ENCODE results near the gene GOLGA8A. TPM values are rescaled to one million over a fixed set of nuclear protein-coding genes. Genes with fewer than 3 reads are reported as not detected.
"Not testable (repeated sequence)": the region's sequence is repeated elsewhere in the genome, so short reads cannot be mapped to it uniquely, and the experiment has no call there.

Gene GOLGA8A
- total and polyA plus RNA-seq, 2 donors (not counting 3 experiments of a cell fraction or from before 2014, with no cell fraction given), result 17.8 to 61.1 TPM

GRCh38 chr15:34430642-34431041 lies 7.0 kb downstream of the GOLGA8A start:
- not testable (repeated sequence) for FAIRE-seq

DNA sequence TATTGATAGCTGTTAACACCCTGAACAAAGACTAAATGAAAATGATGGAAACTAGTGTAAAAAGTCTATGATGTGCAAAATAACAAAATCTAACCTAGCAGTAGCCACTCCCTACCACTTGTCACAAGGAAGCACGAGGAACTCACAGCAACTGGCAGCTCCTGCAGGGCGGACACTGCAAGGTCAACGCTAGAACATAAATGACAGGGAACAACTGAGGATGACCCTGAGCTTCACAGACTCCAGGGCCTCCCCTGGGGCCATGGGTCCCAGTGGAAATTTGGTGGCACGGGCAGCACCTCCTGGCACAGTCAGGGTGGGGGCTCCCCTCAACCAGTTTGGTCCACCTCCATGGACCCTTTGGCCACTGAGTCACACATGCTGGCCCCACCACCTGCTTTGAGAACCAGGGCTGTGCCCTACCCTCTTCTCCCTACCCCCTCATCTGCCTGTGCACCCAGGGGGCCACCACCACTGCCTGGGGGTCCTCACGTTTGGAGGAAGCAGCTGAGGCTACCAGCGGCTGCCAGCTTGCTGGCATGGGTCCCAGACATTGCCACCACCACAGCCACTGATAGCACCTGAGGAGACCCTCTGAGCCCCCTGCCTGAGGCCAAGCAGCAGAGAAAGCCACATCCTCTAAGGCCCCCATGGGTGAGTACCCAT lies 14.1 kb downstream of the GOLGA8A start:
- H3K36me3 ChIP-seq (ENCODE audit: control insufficient read depth in 2 of 2, extremely low read depth in 1 of 2, insufficient read depth in 2 of 2, low read length in 2 of 2); H2AFZ ChIP-seq (ENCODE audit: low read depth, low read length); dilution Hi-C loops (cut with MboI; ENCODE audit: extremely low pct_ligation_motif_present, low sequenced_read_pairs); H3K27me3 ChIP-seq (ENCODE audit: control insufficient read depth in 2 of 2, insufficient read depth in 2 of 2, low read length in 2 of 2); H3K4me1 ChIP-seq (ENCODE audit: control insufficient read depth, extremely low read depth, insufficient read depth, low read length); intact Hi-C loops (cut with micrococcal nuclease); H3K9me3 ChIP-seq (replicated peaks; ENCODE audit: control insufficient read depth, insufficient read depth, low read length); H3K4me2 ChIP-seq (ENCODE audit: insufficient read depth, low read length); H3K9me1 ChIP-seq (replicated peaks; ENCODE audit: control insufficient read depth, extremely low read depth, insufficient read depth, low read length); BruUV-seq (replicated peaks); H3K9ac ChIP-seq (replicated peaks; ENCODE audit: extremely low read depth, insufficient read depth, low read length); DNase-seq (ENCODE audit: low read depth, low spot score); FAIRE-seq; H3K79me2 ChIP-seq (ENCODE audit: control insufficient read depth, insufficient read depth, low read length); POLR2A ChIA-PET; H3K27ac ChIP-seq (ENCODE audit: insufficient read depth, low read depth, low read length); CTCF ChIA-PET; H4K20me1 ChIP-seq (replicated peaks; ENCODE audit: control insufficient read depth, extremely low read depth, insufficient read depth, low read length); H3K4me3 ChIP-seq (replicated peaks in 1 of 3; ENCODE audit: insufficient read depth in 1 of 3, low read depth in 1 of 3, low read length in 3 of 3): not testable (repeated sequence)

More at GRCh38 chr15:34430642-34431041, 7.0 kb downstream of the GOLGA8A start:
- CTCF ChIA-PET; H3K27me3 ChIP-seq (ENCODE audit: control insufficient read depth in 2 of 2, insufficient read depth in 2 of 2, low read length in 2 of 2); H2AFZ ChIP-seq (ENCODE audit: low read depth, low read length); dilution Hi-C loops (cut with MboI; ENCODE audit: extremely low pct_ligation_motif_present, low sequenced_read_pairs); POLR2A ChIA-PET; H3K4me2 ChIP-seq (ENCODE audit: insufficient read depth, low read length); H3K9ac ChIP-seq (replicated peaks; ENCODE audit: extremely low read depth, insufficient read depth, low read length); H3K4me3 ChIP-seq (replicated peaks in 1 of 3; ENCODE audit: insufficient read depth in 1 of 3, low read depth in 1 of 3, low read length in 3 of 3); H3K36me3 ChIP-seq (ENCODE audit: control insufficient read depth in 2 of 2, extremely low read depth in 1 of 2, insufficient read depth in 2 of 2, low read length in 2 of 2); BruUV-seq (replicated peaks); H3K9me3 ChIP-seq (replicated peaks; ENCODE audit: control insufficient read depth, insufficient read depth, low read length); H3K27ac ChIP-seq (ENCODE audit: insufficient read depth, low read depth, low read length); H3K79me2 ChIP-seq (ENCODE audit: control insufficient read depth, insufficient read depth, low read length); H3K9me1 ChIP-seq (replicated peaks; ENCODE audit: control insufficient read depth, extremely low read depth, insufficient read depth, low read length); H4K20me1 ChIP-seq (replicated peaks; ENCODE audit: control insufficient read depth, extremely low read depth, insufficient read depth, low read length); H3K4me1 ChIP-seq (ENCODE audit: control insufficient read depth, extremely low read depth, insufficient read depth, low read length); DNase-seq (ENCODE audit: low read depth, low spot score): not testable (repeated sequence)
- intact Hi-C loops (cut with micrococcal nuclease), result loop anchor here (10.0 kb wide), 3 partner anchors 86 to 326 kb away; partner anchors contain the start of genes EMC4, EMC7, NOP10 and NUTM1

GRCh38 chr15:34420953-34421352 lies 16.7 kb downstream of the GOLGA8A start:
- H3K4me1 ChIP-seq (ENCODE audit: control insufficient read depth, extremely low read depth, insufficient read depth, low read length); H2AFZ ChIP-seq (ENCODE audit: low read depth, low read length); FAIRE-seq; dilution Hi-C loops (cut with MboI; ENCODE audit: extremely low pct_ligation_motif_present, low sequenced_read_pairs); H3K9me3 ChIP-seq (replicated peaks; ENCODE audit: control insufficient read depth, insufficient read depth, low read length); H3K79me2 ChIP-seq (ENCODE audit: control insufficient read depth, insufficient read depth, low read length); DNase-seq (ENCODE audit: low read depth, low spot score); CTCF ChIA-PET; intact Hi-C loops (cut with micrococcal nuclease); H3K9me1 ChIP-seq (replicated peaks; ENCODE audit: control insufficient read depth, extremely low read depth, insufficient read depth, low read length); H3K9ac ChIP-seq (replicated peaks; ENCODE audit: extremely low read depth, insufficient read depth, low read length); H4K20me1 ChIP-seq (replicated peaks; ENCODE audit: control insufficient read depth, extremely low read depth, insufficient read depth, low read length); H3K36me3 ChIP-seq (ENCODE audit: control insufficient read depth in 2 of 2, extremely low read depth in 1 of 2, insufficient read depth in 2 of 2, low read length in 2 of 2); H3K4me2 ChIP-seq (ENCODE audit: insufficient read depth, low read length); H3K27ac ChIP-seq (ENCODE audit: insufficient read depth, low read depth, low read length); BruUV-seq (replicated peaks); H3K27me3 ChIP-seq (ENCODE audit: control insufficient read depth in 2 of 2, insufficient read depth in 2 of 2, low read length in 2 of 2); H3K4me3 ChIP-seq (replicated peaks in 1 of 3; ENCODE audit: insufficient read depth in 1 of 3, low read depth in 1 of 3, low read length in 3 of 3); POLR2A ChIA-PET: not testable (repeated sequence)

DNA sequence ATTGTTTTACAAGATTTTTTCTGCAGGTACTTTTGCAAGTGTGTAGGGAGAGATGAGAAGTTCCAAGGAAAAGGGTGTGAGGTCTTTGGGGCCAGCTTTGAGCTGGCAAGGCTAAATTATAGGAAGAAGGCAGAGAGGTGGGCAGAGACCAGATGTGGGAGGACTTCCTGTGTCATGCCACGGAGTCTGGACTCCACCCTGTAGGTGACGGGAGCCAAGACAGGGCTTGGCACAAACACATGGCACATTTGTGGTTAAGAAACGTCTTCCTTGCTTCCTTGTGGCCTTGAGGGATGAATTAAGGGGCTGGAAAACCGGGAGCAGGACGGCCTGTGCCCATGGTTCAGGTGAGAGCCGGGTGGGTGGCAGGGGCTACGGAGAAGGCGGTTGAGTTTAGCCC lies 19.2 kb downstream of the GOLGA8A start:
- DNase-seq (ENCODE audit: low read depth, low spot score); H3K27ac ChIP-seq (ENCODE audit: insufficient read depth, low read depth, low read length); BruUV-seq (replicated peaks); H3K4me1 ChIP-seq (ENCODE audit: control insufficient read depth, extremely low read depth, insufficient read depth, low read length); H3K27me3 ChIP-seq (ENCODE audit: control insufficient read depth in 2 of 2, insufficient read depth in 2 of 2, low read length in 2 of 2); POLR2A ChIA-PET; CTCF ChIA-PET; H3K9me1 ChIP-seq (replicated peaks; ENCODE audit: control insufficient read depth, extremely low read depth, insufficient read depth, low read length); H4K20me1 ChIP-seq (replicated peaks; ENCODE audit: control insufficient read depth, extremely low read depth, insufficient read depth, low read length); intact Hi-C loops (cut with micrococcal nuclease); H2AFZ ChIP-seq (ENCODE audit: low read depth, low read length); dilution Hi-C loops (cut with MboI; ENCODE audit: extremely low pct_ligation_motif_present, low sequenced_read_pairs); H3K36me3 ChIP-seq (ENCODE audit: control insufficient read depth in 2 of 2, extremely low read depth in 1 of 2, insufficient read depth in 2 of 2, low read length in 2 of 2); FAIRE-seq; H3K9me3 ChIP-seq (replicated peaks; ENCODE audit: control insufficient read depth, insufficient read depth, low read length); H3K79me2 ChIP-seq (ENCODE audit: control insufficient read depth, insufficient read depth, low read length); H3K4me3 ChIP-seq (replicated peaks in 1 of 3; ENCODE audit: insufficient read depth in 1 of 3, low read depth in 1 of 3, low read length in 3 of 3); H3K9ac ChIP-seq (replicated peaks; ENCODE audit: extremely low read depth, insufficient read depth, low read length); H3K4me2 ChIP-seq (ENCODE audit: insufficient read depth, low read length): not testable (repeated sequence)
